ENCODE data around the gene ACER3.
"Not testable (repeated sequence)": the region's sequence is repeated elsewhere in the genome, so short reads cannot be mapped to it uniquely, and the experiment has no call there.

Gene ACER3

GRCh38 chr11:77002776-77003175, 142.1 kb downstream of the ACER3 start:
- peaks cover 3% of the 10 kb centered on the region for H3K9me3 Mint-ChIP-seq
- no peaks in the 10 kb centered on the region for H3K4me1 Mint-ChIP-seq (ENCODE audit: low read depth)
- H3K27me3 Mint-ChIP-seq, result no peaks in the 10 kb centered on the region
- H3K36me3 Mint-ChIP-seq (ENCODE audit: low read depth), result peaks cover 20% of the 10 kb centered on the region
- H3K27ac Mint-ChIP-seq, result no peak overlapping the region
- H3K4me3 Mint-ChIP-seq, result no peak overlapping the region

DNA sequence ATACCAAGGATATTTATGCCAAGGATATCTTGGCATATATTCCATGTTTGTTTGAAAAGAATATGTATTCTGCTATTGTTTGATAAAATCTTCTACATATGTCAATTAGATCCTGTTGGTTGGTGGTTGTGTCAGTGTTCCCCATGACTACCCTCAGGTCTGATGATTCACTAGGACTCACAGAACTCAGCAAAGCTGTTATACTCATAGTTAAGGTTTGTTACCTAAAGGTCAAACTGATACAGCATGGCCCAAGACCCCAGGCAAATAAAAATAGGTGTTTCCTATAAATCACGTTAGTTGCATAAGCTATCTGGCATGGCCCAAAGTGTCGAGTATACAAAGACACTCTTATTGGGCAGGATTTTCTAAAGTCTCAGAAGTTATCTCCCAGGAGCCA, 143.2 kb downstream of the ACER3 start:
- no peaks in the 10 kb centered on the region for H3K4me1 Mint-ChIP-seq (ENCODE audit: low read depth)

DNA sequence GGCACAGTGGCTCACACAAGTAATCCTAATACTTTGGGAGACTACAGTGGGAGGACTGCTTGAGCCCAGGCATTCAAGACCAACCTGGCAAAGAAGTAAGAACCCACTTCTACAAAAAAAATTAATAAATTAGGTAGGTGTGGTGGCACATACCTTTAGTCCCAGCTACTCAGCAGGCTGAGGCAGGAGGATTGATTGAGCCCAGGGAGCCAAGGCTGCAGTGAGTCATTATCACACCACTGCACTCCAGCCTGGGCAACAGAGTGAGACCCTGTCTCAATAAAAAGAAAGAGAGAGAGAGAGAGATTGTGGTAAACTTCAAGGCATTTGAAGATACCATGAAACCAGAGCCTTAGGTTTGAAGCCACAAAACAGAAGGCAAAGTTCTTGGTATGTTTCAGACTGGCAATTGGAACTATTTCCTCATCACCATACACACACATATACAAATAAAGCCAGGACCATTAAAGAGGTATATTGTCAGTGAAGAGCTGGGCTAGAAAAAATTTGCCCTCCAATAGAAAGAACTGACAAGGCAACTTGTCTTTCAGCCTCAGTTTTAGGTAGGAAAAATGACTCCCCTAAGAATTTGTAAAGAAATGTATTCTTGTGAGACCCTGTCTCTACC, 148.9 kb downstream of the ACER3 start:
- Mint-ChIP-seq H3K36me3 (ENCODE audit: low read depth) (peaks cover 15% of the 10 kb centered on the region), H3K27me3 (no peaks in the 10 kb centered on the region), H3K9me3 (peaks cover 3% of the 10 kb centered on the region), H3K4me3 (no peak overlapping the region), H3K4me1 (ENCODE audit: low read depth) (no peaks in the 10 kb centered on the region), H3K27ac (no peak overlapping the region)

More for the DNA sequence above, 143.2 kb downstream of the ACER3 start:
- Mint-ChIP-seq H3K9me3 (peaks cover 3% of the 10 kb centered on the region), H3K27me3 (no peaks in the 10 kb centered on the region), H3K4me3 (no peak overlapping the region), H3K27ac (no peak overlapping the region), H3K36me3 (ENCODE audit: low read depth) (peaks cover 20% of the 10 kb centered on the region)

GRCh38 chr11:77014669-77015068, 154.0 kb downstream of the ACER3 start:
- H3K9me3 Mint-ChIP-seq, result no peaks in the 10 kb centered on the region
- no peak overlapping the region for H3K27ac Mint-ChIP-seq
- H3K27me3 Mint-ChIP-seq, result no peaks in the 10 kb centered on the region
- H3K36me3 Mint-ChIP-seq (ENCODE audit: low read depth), result peaks cover 8% of the 10 kb centered on the region
- no peaks in the 10 kb centered on the region for H3K4me1 Mint-ChIP-seq (ENCODE audit: low read depth)
- H3K4me3 Mint-ChIP-seq, result no peak overlapping the region

GRCh38 chr11:77018396-77018924, 157.7 kb downstream of the ACER3 start:
- not testable (repeated sequence) for H3K4me1 Mint-ChIP-seq (ENCODE audit: low read depth); H3K4me3 Mint-ChIP-seq; H3K27ac Mint-ChIP-seq

DNA sequence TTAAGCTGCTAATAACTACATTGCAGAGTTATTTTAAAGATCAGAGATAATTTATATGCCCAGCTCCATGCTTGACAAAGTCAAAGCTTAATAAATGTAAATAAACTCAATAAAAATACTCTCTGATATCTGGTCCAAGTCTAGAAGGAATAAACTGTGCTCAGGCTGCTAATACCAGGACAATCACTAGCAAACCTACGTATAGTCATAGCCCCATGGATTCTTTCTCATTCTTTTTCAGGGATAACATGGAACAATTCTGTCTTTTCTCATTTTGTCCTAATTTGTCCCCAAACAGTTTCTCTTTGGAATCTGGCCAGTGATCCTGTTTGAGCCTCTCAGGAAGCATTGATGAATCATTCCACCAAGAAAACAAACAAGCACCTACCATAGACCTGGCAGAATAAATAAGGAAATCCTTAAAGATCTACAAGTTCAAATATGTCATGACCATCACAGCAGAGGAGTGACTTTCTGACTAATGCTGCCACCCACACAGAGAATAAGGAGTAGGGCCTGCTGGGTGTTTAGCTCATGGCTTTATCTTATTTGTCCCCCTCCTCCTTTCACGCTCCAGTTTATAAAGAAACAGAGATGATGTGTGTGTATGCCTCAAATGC, 159.4 kb downstream of the ACER3 start:
- H3K27ac Mint-ChIP-seq, result no peak overlapping the region
- peaks cover 12% of the 10 kb centered on the region for H3K36me3 Mint-ChIP-seq (ENCODE audit: low read depth)
- H3K9me3 Mint-ChIP-seq, result no peaks in the 10 kb centered on the region
- H3K4me1 Mint-ChIP-seq (ENCODE audit: low read depth), result no peaks in the 10 kb centered on the region
- no peak overlapping the region for H3K4me3 Mint-ChIP-seq
- H3K27me3 Mint-ChIP-seq, result no peaks in the 10 kb centered on the region

More at GRCh38 chr11:77018396-77018924, 157.7 kb downstream of the ACER3 start:
- not testable (repeated sequence) for H3K27me3 Mint-ChIP-seq, H3K9me3 Mint-ChIP-seq
- peaks cover 12% of the 10 kb centered on the region for H3K36me3 Mint-ChIP-seq (ENCODE audit: low read depth)

- H3K4me3 Mint-ChIP-seq, result no peak overlapping the region
- no peak overlapping the region for H3K27ac Mint-ChIP-seq
- peaks cover 12% of the 10 kb centered on the region for H3K36me3 Mint-ChIP-seq (ENCODE audit: low read depth)
- H3K4me1 Mint-ChIP-seq (ENCODE audit: low read depth), result no peaks in the 10 kb centered on the region
- no peaks in the 10 kb centered on the region for H3K27me3 Mint-ChIP-seq
- H3K9me3 Mint-ChIP-seq, result no peaks in the 10 kb centered on the region
Measured at GRCh38 chr11:77020734-77021133, 160.0 kb downstream of the ACER3 start.

DNA sequence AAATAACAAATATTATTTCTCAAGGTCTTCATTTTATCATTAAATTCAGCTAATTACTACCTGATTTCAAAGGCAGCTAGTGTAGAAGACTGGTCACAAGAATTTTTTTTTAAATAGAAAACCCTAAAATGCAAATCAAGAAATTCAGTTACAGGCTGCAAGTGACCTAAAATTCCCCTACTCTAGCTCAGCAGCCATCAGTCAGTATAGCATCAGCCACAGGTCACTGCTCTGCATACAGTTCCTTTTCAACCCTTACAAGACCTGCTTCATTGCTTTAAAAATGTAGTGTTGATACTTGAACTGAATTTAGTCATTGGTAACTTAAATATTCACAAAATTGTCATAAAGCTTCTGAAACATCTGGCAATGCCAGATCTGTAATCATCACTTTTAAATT, 164.0 kb downstream of the ACER3 start:
- Mint-ChIP-seq H3K36me3 (ENCODE audit: low read depth) (peaks cover 4% of the 10 kb centered on the region), H3K4me3 (no peak overlapping the region), H3K27ac (no peak overlapping the region), H3K9me3 (no peaks in the 10 kb centered on the region), H3K27me3 (peaks cover 12% of the 10 kb centered on the region), H3K4me1 (ENCODE audit: low read depth) (no peaks in the 10 kb centered on the region)

GRCh38 chr11:77026221-77026620, 165.5 kb downstream of the ACER3 start:
- Mint-ChIP-seq H3K27ac (no peak overlapping the region), H3K4me3 (no peak overlapping the region), H3K9me3 (no peaks in the 10 kb centered on the region), H3K27me3 (peaks cover 26% of the 10 kb centered on the region), H3K36me3 (ENCODE audit: low read depth) (peaks cover 4% of the 10 kb centered on the region), H3K4me1 (ENCODE audit: low read depth) (no peaks in the 10 kb centered on the region)

GRCh38 chr11:77026743-77027142, 166.0 kb downstream of the ACER3 start:
- no peaks in the 10 kb centered on the region for H3K4me1 Mint-ChIP-seq (ENCODE audit: low read depth)
- peaks cover 29% of the 10 kb centered on the region for H3K27me3 Mint-ChIP-seq
- peaks cover 1% of the 10 kb centered on the region for H3K36me3 Mint-ChIP-seq (ENCODE audit: low read depth)
- H3K27ac Mint-ChIP-seq, result no peak overlapping the region
- H3K4me3 Mint-ChIP-seq, result no peak overlapping the region
- H3K9me3 Mint-ChIP-seq, result no peaks in the 10 kb centered on the region

DNA sequence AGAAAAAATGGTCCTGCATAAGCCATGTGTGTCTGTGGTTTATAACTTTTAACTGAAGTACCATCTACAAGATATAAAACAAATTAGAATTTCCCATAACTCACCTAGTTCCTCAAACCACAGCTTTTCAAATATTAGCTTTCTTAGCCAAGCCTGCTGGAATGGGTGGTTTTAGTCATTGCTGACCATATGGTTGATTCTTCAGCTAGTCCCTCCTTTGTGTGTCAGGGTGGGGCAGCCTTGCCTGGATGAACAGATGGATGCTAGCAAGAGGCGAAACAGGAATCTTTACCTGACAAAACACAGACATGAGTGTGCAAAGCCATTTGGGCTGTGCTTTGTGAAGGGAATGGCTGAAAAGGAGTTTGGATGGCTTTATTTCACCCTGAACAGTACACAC, 166.6 kb downstream of the ACER3 start:
- H3K4me1 Mint-ChIP-seq (ENCODE audit: low read depth), result no peaks in the 10 kb centered on the region
- H3K9me3 Mint-ChIP-seq, result no peaks in the 10 kb centered on the region
- no peak overlapping the region for H3K4me3 Mint-ChIP-seq
- H3K27me3 Mint-ChIP-seq, result peaks cover 29% of the 10 kb centered on the region
- H3K27ac Mint-ChIP-seq, result no peak overlapping the region
- H3K36me3 Mint-ChIP-seq (ENCODE audit: low read depth), result no peaks in the 10 kb centered on the region

DNA sequence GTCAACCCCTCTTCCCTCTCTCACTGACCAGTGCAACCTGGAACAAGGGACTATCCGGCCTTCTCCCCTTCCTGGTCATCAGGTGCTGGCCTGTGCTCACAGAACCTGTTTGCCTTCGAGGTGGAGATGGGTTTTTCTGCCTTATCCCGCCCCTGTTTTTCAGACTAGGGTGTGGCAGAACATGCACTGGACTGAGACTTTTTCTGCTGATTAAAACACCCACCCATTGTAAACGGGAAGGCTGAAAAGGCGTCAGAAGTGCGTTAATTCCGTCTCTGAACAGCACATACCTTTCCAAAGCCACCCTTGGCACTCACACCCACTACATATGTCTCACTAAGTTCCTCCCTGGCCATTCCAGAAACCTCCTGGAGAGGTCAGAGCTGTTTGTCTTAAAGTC, 169.1 kb downstream of the ACER3 start:
- no peak overlapping the region for H3K27ac Mint-ChIP-seq
- H3K9me3 Mint-ChIP-seq, result no peaks in the 10 kb centered on the region
- peaks cover 29% of the 10 kb centered on the region for H3K27me3 Mint-ChIP-seq
- no peaks in the 10 kb centered on the region for H3K4me1 Mint-ChIP-seq (ENCODE audit: low read depth)
- H3K36me3 Mint-ChIP-seq (ENCODE audit: low read depth), result no peaks in the 10 kb centered on the region
- no peak overlapping the region for H3K4me3 Mint-ChIP-seq

DNA sequence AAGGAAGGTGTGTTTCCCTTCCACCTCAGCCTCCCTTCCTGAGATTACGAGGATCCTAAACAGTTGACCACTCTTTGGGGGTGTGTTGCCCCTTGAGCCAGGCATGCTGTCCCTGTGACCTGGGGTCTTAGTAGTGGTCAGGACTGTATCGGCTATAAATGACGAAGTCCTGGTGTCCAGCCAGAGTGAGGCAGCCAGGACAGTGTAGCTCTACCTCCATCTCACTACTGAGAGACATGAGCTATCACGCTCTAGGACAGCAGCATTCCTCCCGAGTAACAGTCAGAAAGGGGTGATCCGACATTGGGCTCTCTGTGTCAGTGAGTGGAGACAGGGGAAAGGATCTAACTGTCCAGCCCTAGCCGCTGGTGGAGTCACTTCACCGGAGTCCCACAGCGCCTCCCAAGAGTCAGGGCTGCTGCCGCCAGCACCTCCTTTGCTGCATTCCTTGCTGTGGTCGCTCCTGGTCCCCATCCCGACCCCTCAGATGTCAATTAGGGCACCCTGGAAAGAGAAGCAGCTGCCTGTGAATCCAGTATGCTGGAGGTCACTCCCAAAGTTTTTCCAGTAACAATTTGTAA, 170.2 kb downstream of the ACER3 start:
- no peaks in the 10 kb centered on the region for H3K36me3 Mint-ChIP-seq (ENCODE audit: low read depth)
- no peak overlapping the region for H3K4me3 Mint-ChIP-seq
- no peaks in the 10 kb centered on the region for H3K4me1 Mint-ChIP-seq (ENCODE audit: low read depth)
- H3K9me3 Mint-ChIP-seq, result no peaks in the 10 kb centered on the region
- no peak overlapping the region for H3K27ac Mint-ChIP-seq
- peaks cover 29% of the 10 kb centered on the region for H3K27me3 Mint-ChIP-seq

- no peaks in the 10 kb centered on the region for H3K4me1 Mint-ChIP-seq (ENCODE audit: low read depth)
- H3K27me3 Mint-ChIP-seq, result peaks cover 33% of the 10 kb centered on the region
- H3K4me3 Mint-ChIP-seq, result no peak overlapping the region
- no peak overlapping the region for H3K27ac Mint-ChIP-seq
- H3K36me3 Mint-ChIP-seq (ENCODE audit: low read depth), result no peaks in the 10 kb centered on the region
- no peaks in the 10 kb centered on the region for H3K9me3 Mint-ChIP-seq
Measured at GRCh38 chr11:77031599-77031998, 170.9 kb downstream of the ACER3 start.

GRCh38 chr11:77035039-77035438, 174.3 kb downstream of the ACER3 start:
- Mint-ChIP-seq H3K36me3 (ENCODE audit: low read depth) (no peaks in the 10 kb centered on the region), H3K27me3 (peaks cover 42% of the 10 kb centered on the region), H3K4me3 (no peak overlapping the region), H3K9me3 (no peaks in the 10 kb centered on the region), H3K4me1 (ENCODE audit: low read depth) (peaks cover 9% of the 10 kb centered on the region), H3K27ac (no peak overlapping the region)
